H1 (cell line): ENCODE results near the gene TRABD. TPM values are rescaled to one million over a fixed set of nuclear protein-coding genes. Genes with fewer than 3 reads are reported as not detected.

Source experiments
- CTCF ChIA-PET: fragments of 300-600 bp; sonication (Branson Sonifier 250); formaldehyde crosslinking; loops from one replicate; lab custom pipeline; 2021; ENCODE audit not compliant: partially characterized antibody; lab: Charles Lee
- POLR2A ChIA-PET: fragments of 300-600 bp; sonication (Branson Sonifier 250); formaldehyde crosslinking; loops from one replicate; lab custom pipeline; 2021; ENCODE audit warnings: inconsistent platforms; ENCODE audit not compliant: partially characterized antibody; lab: Charles Lee
- DNase-seq, 2 experiments: peaks; one replicate each; pipeline versions ENCODE4 v3.0.0 to v3.0.0-alpha.2; 2010 to 2022; ENCODE audit warnings: low spot score in 2 of 2, low read depth in 1 of 2, mixed read lengths in 1 of 2
- FAIRE-seq: peaks from 2 replicates; lab custom pipeline; 2011; peaks lifted over from hg19 to GRCh38; lab: Jason Lieb, UNC
- H2AFZ ChIP-seq: 2 replicates; pipeline ENCODE4 v1.8.1; 2012; ENCODE audit warnings: low read length, inconsistent platforms
- H2AK5ac ChIP-seq: 2 replicates; pipeline ENCODE4 v1.6.1; 2013; ENCODE audit warnings: low read depth, low read length
- H2BK120ac ChIP-seq: replicated peaks from 2 replicates; pipeline ENCODE3; 2013; ENCODE audit warnings: low read depth, low read length, inconsistent platforms
- H2BK12ac ChIP-seq: 2 replicates; pipeline ENCODE4 v1.6.1; 2013; ENCODE audit warnings: low read depth, low read length
- H2BK15ac ChIP-seq: 2 replicates; pipeline ENCODE4 v1.6.1; 2013; ENCODE audit warnings: low read length
- H2BK20ac ChIP-seq: 2 replicates; pipeline ENCODE4 v1.6.1; 2013; ENCODE audit warnings: low read length
- H2BK5ac ChIP-seq: 2 replicates; pipeline ENCODE4 v1.6.1; 2013; ENCODE audit warnings: low read depth, low read length
- H3K14ac ChIP-seq: 2 replicates; pipeline ENCODE4 v1.6.1; 2013; ENCODE audit warnings: inconsistent platforms; ENCODE audit not compliant: insufficient read length
- H3K18ac ChIP-seq: 2 replicates; pipeline ENCODE4 v1.6.1; 2013; ENCODE audit warnings: low read length; ENCODE audit errors: extremely low read depth
- H3K23ac ChIP-seq: 2 replicates; pipeline ENCODE4 v1.6.1; 2013; ENCODE audit warnings: inconsistent platforms; ENCODE audit not compliant: insufficient read length
- H3K23me2 ChIP-seq: 2 replicates; pipeline ENCODE4 v1.6.1; 2013; ENCODE audit warnings: low read depth, low read length
- H3K27ac ChIP-seq: 2 replicates; pipeline ENCODE4 v1.6.1; 2011; ENCODE audit warnings: low read depth, low read length, inconsistent platforms
- H3K27me3 ChIP-seq, 4 experiments: replicated peaks in 1 of 4; 1 replicate in 1 of 4; 2 replicates in 3 of 4; pipeline versions ENCODE4 v1.6.1 to v1.8.1; 2011 to 2013; ENCODE audit warnings: low read length in 3 of 4, mild to moderate bottlenecking in 3 of 4, inconsistent platforms in 2 of 4, mixed read lengths in 2 of 4, moderate library complexity in 1 of 4; ENCODE audit not compliant: control insufficient read depth in 3 of 4, insufficient read depth in 3 of 4; ENCODE audit errors: extremely low read depth in 1 of 4
- H3K36me3 ChIP-seq, 4 experiments: 2 replicates each; pipeline versions ENCODE4 v1.6.1 to v1.8.1; 2011 to 2013; ENCODE audit warnings: mild to moderate bottlenecking in 4 of 4, low read length in 3 of 4, moderate library complexity in 2 of 4, control low read depth in 1 of 4, inconsistent platforms in 1 of 4; ENCODE audit not compliant: insufficient read depth in 4 of 4, control insufficient read depth in 2 of 4
- H3K4ac ChIP-seq: replicated peaks from 2 replicates; pipeline ENCODE3; 2013; ENCODE audit warnings: low read length, low read depth, mixed read lengths, inconsistent platforms; ENCODE audit not compliant: insufficient read length
- H3K4me1 ChIP-seq, 4 experiments: replicated peaks in 1 of 4; 1 replicate in 1 of 4; 2 replicates in 3 of 4; pipeline versions ENCODE4 v1.6.1 to v1.8.1; 2011 to 2013; ENCODE audit warnings: low read length in 3 of 4, inconsistent platforms in 2 of 4, mixed read lengths in 1 of 4; ENCODE audit not compliant: insufficient read depth in 4 of 4, control insufficient read depth in 3 of 4
- H3K4me2 ChIP-seq, 2 experiments: 2 replicates each; pipeline versions ENCODE4 v1.6.1 to v1.8.1; 2011 to 2013; ENCODE audit warnings: low read depth in 2 of 2, low read length in 2 of 2, control low read depth in 1 of 2, inconsistent platforms in 1 of 2, mild to moderate bottlenecking in 1 of 2; ENCODE audit not compliant: insufficient read depth in 1 of 2
- H3K4me3 ChIP-seq, 4 experiments: fragments of 200-600, 300-600 bp in 1 of 4; sonication (generic), shearing (Covaris generic), sonication (Bioruptor Twin) in 1 of 4; 2 replicates each; pipeline versions ENCODE4 v1.5.1 to v1.8.1; 2011 to 2016; ENCODE audit warnings: low read length in 4 of 4, low read depth in 3 of 4, control low read depth in 2 of 4, inconsistent platforms in 2 of 4, mild to moderate bottlenecking in 2 of 4, mixed read lengths in 1 of 4, moderate library complexity in 1 of 4; ENCODE audit not compliant: insufficient read depth in 2 of 4; ENCODE audit errors: extremely low read depth in 1 of 4
- H3K56ac ChIP-seq: replicated peaks from 2 replicates; pipeline ENCODE3; 2013; ENCODE audit warnings: low read depth, mild to moderate bottlenecking, mixed read lengths, low read length, inconsistent platforms; ENCODE audit not compliant: insufficient read length
- H3K79me1 ChIP-seq: 2 replicates; pipeline ENCODE4 v1.6.1; 2013; ENCODE audit warnings: low read depth, low read length, control low read depth
- H3K79me2 ChIP-seq, 2 experiments: 2 replicates each; pipeline versions ENCODE4 v1.6.1 to v1.8.1; 2012 to 2013; ENCODE audit warnings: low read length in 2 of 2, mild to moderate bottlenecking in 2 of 2, inconsistent platforms in 1 of 2; ENCODE audit not compliant: insufficient read depth in 2 of 2, control insufficient read depth in 1 of 2
- H3K9ac ChIP-seq, 4 experiments: replicated peaks in 1 of 4; 1 replicate in 1 of 4; 2 replicates in 3 of 4; pipeline versions ENCODE4 v1.6.1 to v1.8.1; 2011 to 2013; ENCODE audit warnings: low read depth in 3 of 4, low read length in 3 of 4, control low read depth in 2 of 4, mild to moderate bottlenecking in 2 of 4, moderate library complexity in 2 of 4, inconsistent platforms in 1 of 4; ENCODE audit errors: extremely low read depth in 1 of 4
- H3K9me3 ChIP-seq, 2 experiments: 2 replicates each; pipeline versions ENCODE4 v1.6.1 to v1.8.1; 2012 to 2013; ENCODE audit warnings: mild to moderate bottlenecking in 2 of 2, moderate library complexity in 2 of 2, control low read depth in 1 of 2, inconsistent platforms in 1 of 2, low read depth in 1 of 2, low read length in 1 of 2, mixed read lengths in 1 of 2; ENCODE audit not compliant: insufficient read depth in 2 of 2
- H4K20me1 ChIP-seq, 2 experiments: replicated peaks in 1 of 2; 2 replicates each; pipeline versions ENCODE3 to v1.8.1; 2011 to 2013; ENCODE audit warnings: inconsistent platforms in 2 of 2, low read length in 2 of 2, mild to moderate bottlenecking in 1 of 2; ENCODE audit not compliant: insufficient read depth in 2 of 2, control insufficient read depth in 1 of 2
- H4K5ac ChIP-seq: 2 replicates; pipeline ENCODE4 v1.6.1; 2013; ENCODE audit warnings: low read length, low read depth, mixed read lengths, inconsistent platforms; ENCODE audit not compliant: insufficient read length
- H4K8ac ChIP-seq: 2 replicates; pipeline ENCODE4 v1.8.0; 2013; ENCODE audit warnings: mild to moderate bottlenecking, moderate library complexity, low read length, inconsistent platforms; ENCODE audit not compliant: insufficient read depth; ENCODE audit errors: extremely low read depth
- H4K91ac ChIP-seq: replicated peaks from 2 replicates; pipeline ENCODE3; 2013; ENCODE audit warnings: low read length, mixed read lengths, inconsistent platforms; ENCODE audit not compliant: insufficient read length
- ASH2L ChIP-seq: fragments of 200-600, 300-600 bp; sonication (generic); IDR thresholded peaks from one replicate; pipeline ENCODE4 v1.7.1; 2017; ENCODE audit warnings: low read length
- CEBPB ChIP-seq: IDR thresholded peaks from 2 replicates; pipeline ENCODE4 v1.6.1; 2012; ENCODE audit warnings: low read depth, low read length
- CHD2 ChIP-seq: IDR thresholded peaks from 2 replicates; pipeline ENCODE4 v1.6.1; 2012; ENCODE audit warnings: low read length, improper control_type of control experiment
- EZH2 ChIP-seq: fragments of 200-600 bp; sonication (generic); IDR thresholded peaks from 2 replicates; pipeline ENCODE4 v1.7.1; 2012; ENCODE audit warnings: low read depth, mild to moderate bottlenecking, moderate library complexity, low read length, inconsistent platforms; ENCODE audit not compliant: severe bottlenecking
- GABPA ChIP-seq: IDR thresholded peaks from 2 replicates; pipeline ENCODE4 v1.6.1; 2011; ENCODE audit warnings: mild to moderate bottlenecking, low read length, moderate library complexity, borderline replicate concordance; ENCODE audit not compliant: insufficient read depth
- NANOG ChIP-seq: IDR thresholded peaks from 2 replicates; pipeline ENCODE4 v1.6.1; 2011; ENCODE audit warnings: low read length, low read depth, mild to moderate bottlenecking, inconsistent platforms; ENCODE audit not compliant: insufficient read depth, poor library complexity, severe bottlenecking
- POU5F1 ChIP-seq: IDR thresholded peaks from 2 replicates; pipeline ENCODE4 v1.6.1; 2011; ENCODE audit warnings: low read depth, mild to moderate bottlenecking, low read length, moderate library complexity
- RXRA ChIP-seq: IDR thresholded peaks from 2 replicates; pipeline ENCODE4 v1.6.1; 2011; ENCODE audit warnings: low read depth, mild to moderate bottlenecking, low read length, moderate library complexity; ENCODE audit not compliant: insufficient read depth
- SIN3A ChIP-seq, 2 experiments: IDR thresholded peaks in 1 of 2; conservative IDR thresholded peaks in 1 of 2; 2 replicates each; pipeline ENCODE4 v1.6.1; 2011 to 2012; ENCODE audit warnings: low read length in 2 of 2, improper control_type of control experiment in 1 of 2, low read depth in 1 of 2, mild to moderate bottlenecking in 1 of 2
- SP1 ChIP-seq: IDR thresholded peaks from 2 replicates; pipeline ENCODE4 v1.6.1; 2011; ENCODE audit warnings: low read depth, low read length
- SUZ12 ChIP-seq: fragments of 200-600 bp; sonication (generic); IDR thresholded peaks from 2 replicates; pipeline ENCODE4 v1.6.1; 2012; ENCODE audit warnings: mild to moderate bottlenecking, inconsistent platforms, low read length, moderate library complexity, mixed read lengths
- WGBS, 2 experiments: shearing (Covaris generic) in 1 of 2; methylation state at CpG; one replicate each; pipeline versions ENCODE4 v1.1.6 to v1.1.7; 2013 to 2015; ENCODE audit warnings: low lambda C conversion rate in 2 of 2, mixed read lengths in 2 of 2, inconsistent platforms in 1 of 2, low coverage in 1 of 2, missing lambda C conversion rate in 1 of 2; ENCODE audit not compliant: insufficient replicate concordance in 2 of 2, insufficient coverage in 1 of 2, insufficient read length in 1 of 2; ENCODE audit errors: extremely low coverage in 1 of 2, missing lambda C conversion rate in 1 of 2; 5-methylcytosine and 5-hydroxymethylcytosine counted together
- polyA plus RNA-seq, 7 experiments: library from polyadenylated mRNA; depleted of rRNA in 3 of 7; stranded (reverse) in 5 of 7; unstranded in 2 of 7; fragments of >200 nt in 5 of 7; fragments of 200-250 nt in 2 of 7; gene quantifications; 1 replicate in 5 of 7; 2 replicates in 1 of 7; 4 replicates in 1 of 7; pipeline versions ENCODE4 v1.2.1 to v1.2.3, GENCODE V29; 2011 to 2013; ENCODE audit warnings: missing spikeins in 2 of 7, mixed read lengths in 2 of 7
- total RNA-seq: library from RNA; stranded (reverse); fragmentation: NEBNext Ultra II Directional; extraction: Animal tissue kit (Norgen Biotek cat#: 25700); gene quantifications from 2 replicates; pipeline ENCODE4 v1.2.1, GENCODE V29; 2021

The TRABD gene
- total and polyA plus RNA-seq, 2 of the 8 experiments (the other 6 are each of a cell fraction or from before 2014, with no cell fraction given): 44.2 to 57.5 TPM

GRCh38 chr22:50226063-50226874 is 40.6 kb downstream of the TRABD start:
- no peak overlapping the region for H2BK20ac ChIP-seq
- H3K14ac ChIP-seq: no peak overlapping the region
- no peak overlapping the region for H2BK120ac ChIP-seq
- H2BK5ac ChIP-seq: no peak overlapping the region
- H3K79me2 ChIP-seq: no peaks in the 10 kb centered on the region
- H3K27me3 ChIP-seq: no peaks in the 10 kb centered on the region
- FAIRE-seq (no peak), DNase-seq (no peak)
- WGBS, 2 experiments: 97% methylated on average over 20 of the region's 31 CpGs; no CpG with 5 or more reads in 1 of the 2 experiments
- no peaks in the 10 kb centered on the region for H3K9me3 ChIP-seq
- H3K4me3 ChIP-seq: no peak overlapping the region
- no peak overlapping the region for H3K4me2 ChIP-seq
- no peak overlapping the region for H4K91ac ChIP-seq
- POLR2A ChIA-PET: interaction anchor here (0.6 kb wide), 1 partner anchor 266 kb away, joined by 4 read pairs; no protein-coding TSS in a partner anchor
- H2AK5ac ChIP-seq: no peak overlapping the region
- H3K23ac ChIP-seq: no peak overlapping the region
- no peak overlapping the region for H4K5ac ChIP-seq
- H4K20me1 ChIP-seq: peaks cover 0 to 14% of the 10 kb centered on the region in 2 experiments
- H2BK15ac ChIP-seq: no peak overlapping the region
- H3K18ac ChIP-seq: no peak overlapping the region
- no peaks in the 10 kb centered on the region for H3K23me2 ChIP-seq
- H3K4ac ChIP-seq: no peak overlapping the region
- no peak overlapping the region for H3K27ac ChIP-seq
- H2AFZ ChIP-seq: no peak overlapping the region
- no peak overlapping the region for H4K8ac ChIP-seq
- H3K79me1 ChIP-seq: 0 out of 2 replicates have a peak, but pooled peaks cover 4% of the 10 kb centered on the region
- H2BK12ac ChIP-seq: no peak overlapping the region
- H3K4me1 ChIP-seq: no peaks in the 10 kb centered on the region
- H3K9ac ChIP-seq: no peak overlapping the region
- CTCF ChIA-PET: interaction anchor here (9.2 kb wide), 1 partner anchor 14 kb away, joined by 77 read pairs; no protein-coding TSS in a partner anchor
- peaks cover under 1 to 15% (median 6%) of the 10 kb centered on the region in 4 experiments; a peak in 7 of 8 replicates for H3K36me3 ChIP-seq
- H3K56ac ChIP-seq: no peak overlapping the region
- no peak for TF ChIP-seq SP1
- no peak for TF ChIP-seq GABPA
- no peak for TF ChIP-seq ASH2L
- no peak for TF ChIP-seq SIN3A (conservative IDR thresholded peaks at IDR 0.05 in 1 of 2, IDR thresholded peaks at IDR 0.05 in 1 of 2; ENCODE audit: low read depth in 1 of 2, low read length in 2 of 2)
- no peak for TF ChIP-seq RXRA
- TF ChIP-seq NANOG: no peak
- no peak for TF ChIP-seq CEBPB
- no peak for TF ChIP-seq EZH2
- no peak for TF ChIP-seq CHD2
- TF ChIP-seq SUZ12: no peak
- no peak for TF ChIP-seq POU5F1
